GM18507 (cell line): ENCODE results near the gene FRY.
"Not testable (repeated sequence)": the region's sequence is repeated elsewhere in the genome, so short reads cannot be mapped to it uniquely, and the experiment has no call there.

Experiments used
- DNase-seq: peaks from one replicate; pipeline ENCODE4 v3.0.0; 2011; ENCODE audit warnings: low read depth; ENCODE audit not compliant: insufficient read length; ENCODE audit errors: extremely low spot score
- FAIRE-seq: peaks from 2 replicates; lab custom pipeline; 2011; peaks lifted over from hg19 to GRCh38; lab: Jason Lieb, UNC

Gene FRY

DNA sequence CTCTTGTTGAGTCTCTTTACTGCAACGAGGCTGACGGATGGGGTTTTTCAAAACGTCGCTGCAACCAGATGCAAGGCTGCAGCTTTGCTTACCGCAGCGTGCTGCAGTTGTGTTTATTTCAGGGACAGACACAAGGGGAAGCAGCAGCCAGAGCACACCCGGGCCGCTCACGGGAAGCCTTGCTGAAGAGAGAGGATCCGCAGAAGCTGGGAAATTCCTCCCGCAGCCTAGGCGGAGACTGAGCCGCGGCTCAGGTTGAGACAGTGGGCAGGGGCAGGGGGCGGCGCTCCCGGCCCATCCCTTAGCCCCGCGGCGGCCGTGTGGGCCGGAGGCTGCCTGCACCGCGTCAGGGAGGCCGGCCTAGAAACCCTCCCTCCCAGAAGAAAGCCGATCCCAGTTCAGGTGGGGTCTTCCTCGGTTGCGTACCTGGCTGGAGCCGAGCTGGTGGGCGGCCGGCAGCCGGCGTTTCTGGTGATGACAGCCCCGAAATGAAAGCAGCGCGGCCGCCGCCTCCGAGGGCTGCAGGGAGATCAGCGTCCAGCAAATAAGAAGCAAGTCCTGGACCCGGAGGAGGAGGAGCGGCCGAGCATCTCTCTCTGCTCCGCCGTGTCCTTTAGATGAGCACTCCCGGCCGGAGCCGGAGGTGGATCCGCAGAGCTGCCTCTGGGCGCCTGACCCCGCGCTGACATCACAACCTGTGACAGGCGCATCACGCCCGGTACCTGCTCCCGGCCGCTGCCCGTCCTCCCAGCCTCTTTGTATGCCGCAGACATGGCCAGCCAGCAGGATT, at the start of gene FRY:
TSS of gene FRY (plus strand) at position 750 of the 790 bp plus-strand sequence. CDS start at position 772, 22 bp downstream.
- DNase-seq (peak; percentile 20), FAIRE-seq (peak; percentile 53)

DNA sequence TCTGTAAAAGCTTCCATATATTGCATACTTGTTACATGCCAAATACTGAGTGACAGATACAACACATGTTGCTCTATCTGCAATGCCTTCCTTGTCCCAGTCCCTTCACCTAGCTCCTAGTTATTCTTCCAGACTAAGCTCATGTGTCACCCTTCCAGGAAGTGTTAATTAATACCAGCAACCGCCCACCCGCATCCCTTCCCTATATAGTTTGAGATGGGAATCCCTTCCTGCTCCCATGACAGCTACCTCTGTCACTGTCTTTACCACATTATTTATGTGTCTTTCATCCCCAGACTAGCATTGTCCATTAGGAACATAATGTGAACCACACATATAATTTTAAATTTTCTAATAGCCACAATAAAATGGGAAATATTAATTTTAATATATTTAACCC, 49.5 kb upstream of the FRY start:
- no peak for FAIRE-seq
- DNase-seq = no peak

DNA sequence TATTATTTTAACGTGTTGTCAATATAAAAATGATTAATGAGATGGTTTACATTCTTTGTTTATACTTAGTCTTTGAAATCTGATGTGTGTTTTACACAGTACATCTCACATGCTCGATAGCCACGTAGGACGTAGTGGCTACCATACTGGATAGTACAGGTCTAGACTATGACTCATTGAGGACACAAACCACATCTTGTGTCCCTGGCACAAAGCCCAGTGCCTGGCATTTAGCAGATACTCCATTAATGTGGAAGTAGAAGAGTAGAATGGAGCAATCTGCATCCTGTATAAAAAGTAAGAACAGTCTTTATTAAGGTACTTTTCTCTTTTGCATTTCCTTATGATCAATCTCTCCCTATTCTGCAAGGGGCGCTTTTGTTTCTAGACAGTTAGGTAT, 49.0 kb upstream of the FRY start:
- no peak for DNase-seq
- no peak for FAIRE-seq

DNA sequence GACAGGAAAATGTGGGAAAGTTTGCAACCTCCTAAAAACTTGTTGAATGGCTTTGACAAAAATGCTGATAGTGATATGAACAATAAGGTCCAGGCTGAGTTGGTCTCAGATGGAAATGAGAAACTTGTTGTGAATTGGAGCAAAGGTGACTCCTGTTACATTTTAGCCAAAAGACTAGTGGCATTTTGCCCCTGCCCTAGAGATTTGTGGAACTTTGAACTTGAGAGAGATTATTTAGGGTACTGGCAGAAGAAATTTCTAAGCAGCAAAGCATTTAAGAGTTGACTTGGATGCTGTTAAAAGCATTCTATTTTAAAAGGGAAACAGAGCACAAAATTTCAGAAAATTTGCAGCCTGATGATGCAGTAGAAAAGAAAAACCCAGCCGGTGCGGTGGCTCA, 47.9 kb upstream of the FRY start:
- not testable (repeated sequence) for DNase-seq, FAIRE-seq

DNA sequence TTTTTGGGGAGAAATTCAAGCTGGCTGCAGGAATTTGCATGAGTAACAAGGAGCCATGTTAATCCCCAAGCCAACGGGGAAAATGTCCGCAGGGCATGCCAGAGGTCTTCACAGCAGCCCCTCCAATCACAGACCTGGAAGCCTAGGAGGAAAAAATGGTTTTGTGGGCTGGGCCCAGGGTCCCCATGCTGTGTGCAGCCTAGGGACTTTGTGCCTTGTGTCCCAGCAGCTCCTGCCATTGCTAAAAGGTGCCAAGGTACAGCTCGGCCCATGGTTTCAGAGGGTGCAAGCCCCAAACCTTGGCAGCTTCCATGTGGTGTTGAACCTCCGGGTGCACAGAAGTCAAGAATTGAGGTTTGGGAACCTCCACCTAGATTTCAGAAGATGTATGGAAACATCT, 47.2 kb upstream of the FRY start:
- DNase-seq, FAIRE-seq: not testable (repeated sequence)

DNA sequence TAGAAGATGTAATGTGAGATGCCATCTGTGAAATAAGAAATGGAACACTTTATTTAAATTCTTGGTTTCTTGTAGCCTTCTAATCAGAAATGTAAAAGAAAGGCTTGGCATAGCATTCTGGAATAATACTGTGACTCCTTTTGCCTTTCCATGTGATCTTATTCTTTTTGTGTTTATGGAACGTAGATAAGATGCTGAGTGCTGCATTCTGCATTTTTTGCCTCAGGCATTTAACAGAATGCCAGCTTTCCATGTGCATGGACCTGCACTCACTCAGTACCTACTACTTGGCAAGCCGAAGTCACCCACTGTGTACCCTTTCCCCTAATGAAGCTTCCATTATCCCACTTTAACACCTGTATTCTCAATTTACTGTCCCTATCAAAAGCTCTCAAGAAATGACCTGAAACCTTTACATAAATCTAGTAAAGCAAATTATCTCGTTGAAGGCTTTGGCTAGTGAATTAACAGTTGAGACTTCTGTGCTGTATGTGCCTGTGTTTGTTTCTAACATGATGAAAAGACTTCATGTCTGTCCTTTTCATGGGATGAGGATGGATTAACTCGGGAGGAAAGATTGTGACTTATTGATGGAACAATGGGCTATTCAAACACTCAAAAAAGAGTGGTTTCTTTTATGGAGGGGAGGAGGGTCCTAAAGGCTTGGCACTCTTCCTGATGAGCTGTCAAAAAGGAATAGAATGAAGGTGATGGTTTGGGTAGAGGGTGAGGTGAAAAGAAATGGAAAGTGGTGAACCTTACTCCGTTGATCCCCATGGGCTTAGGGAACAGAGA, 44.7 kb upstream of the FRY start:
- no peak for DNase-seq
- no peak for FAIRE-seq

DNA sequence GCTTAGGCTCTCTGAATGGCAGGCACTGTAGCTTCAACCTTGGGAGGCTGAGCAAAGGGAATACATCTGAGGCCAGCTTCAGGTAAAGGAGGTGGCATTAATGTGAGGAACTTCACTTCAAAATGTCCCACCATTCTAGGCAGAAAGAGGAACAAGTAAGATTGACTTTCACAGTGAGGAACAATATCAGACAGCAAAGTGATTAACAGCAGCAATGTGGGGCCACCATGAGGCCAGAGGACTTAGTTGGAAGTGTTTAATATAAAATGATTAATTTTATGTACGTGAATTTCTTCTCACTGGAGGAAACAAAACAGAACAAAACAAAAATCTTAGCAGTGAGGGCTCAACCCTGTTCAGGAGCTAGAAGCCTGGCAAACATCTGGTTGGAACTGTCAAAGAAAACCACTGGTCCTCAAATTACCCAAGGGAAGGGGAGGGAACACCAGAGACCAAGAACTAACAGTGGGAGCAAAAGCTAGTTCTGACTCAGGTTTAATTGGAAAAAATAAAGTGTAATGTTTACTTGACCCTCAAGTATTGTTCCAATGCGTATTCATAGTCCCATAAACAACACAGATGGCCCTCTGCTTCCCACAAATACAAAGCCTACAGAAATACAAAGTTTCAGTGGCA, 43.9 kb upstream of the FRY start:
- FAIRE-seq (no peak), DNase-seq (no peak)

DNA sequence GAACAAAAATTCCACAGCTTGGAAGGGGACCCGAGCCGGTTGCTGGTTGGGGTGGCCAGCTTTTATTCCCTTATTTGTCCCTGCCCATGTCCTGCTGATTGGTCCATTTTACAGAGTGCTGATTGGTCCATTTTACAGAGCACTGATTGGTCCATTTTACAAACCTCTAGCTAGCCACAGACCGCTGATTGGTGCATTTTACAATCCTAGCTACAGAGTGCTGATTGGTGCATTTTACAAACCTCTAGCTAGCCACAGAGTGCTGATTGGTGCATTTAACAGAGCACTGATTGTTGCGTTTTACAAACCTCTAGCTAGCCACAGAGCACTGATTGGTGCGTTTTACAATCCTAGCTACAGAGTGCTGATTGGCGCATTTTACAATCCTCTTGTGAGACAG, 37.2 kb upstream of the FRY start:
- not testable (repeated sequence) for FAIRE-seq, DNase-seq

DNA sequence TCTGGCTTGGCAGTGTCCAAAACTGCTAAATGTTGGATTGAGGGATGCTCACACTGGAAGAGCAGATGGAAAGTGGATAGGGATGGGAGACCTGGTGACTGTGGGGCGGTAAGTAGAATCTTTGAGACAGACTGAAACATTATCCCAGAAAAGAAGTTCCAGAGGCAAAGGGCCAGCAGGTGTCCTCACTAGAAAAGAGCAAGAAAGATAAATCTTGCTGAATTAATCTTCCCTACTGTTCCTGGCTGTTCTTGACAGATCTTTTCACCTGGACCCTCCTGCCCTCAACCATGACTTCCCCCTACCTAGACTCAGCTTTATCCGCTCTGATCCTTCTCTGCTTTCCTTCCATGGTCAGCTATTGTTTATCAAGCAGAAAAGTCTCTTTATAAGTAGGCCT, 35.0 kb upstream of the FRY start:
- FAIRE-seq = no peak

DNA sequence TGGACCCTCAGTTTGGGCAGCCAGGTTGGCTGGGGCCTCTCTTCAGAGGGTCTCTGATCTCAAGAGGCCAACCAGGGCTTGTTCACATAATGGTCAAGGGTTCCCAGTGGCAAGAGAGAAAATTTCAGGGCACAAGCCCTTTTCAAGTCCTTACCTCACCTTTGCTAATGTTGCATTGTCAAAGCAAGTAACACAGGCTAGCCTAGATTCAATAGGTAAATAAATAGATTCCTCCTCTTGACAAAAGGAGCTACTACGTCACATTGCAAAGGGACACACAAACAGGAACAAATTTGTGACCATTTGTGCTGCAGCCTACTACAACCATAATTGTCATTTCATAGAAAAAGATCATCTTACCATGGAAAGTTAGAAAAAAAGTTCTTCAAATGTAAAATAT, 33.9 kb upstream of the FRY start:
- no peak for FAIRE-seq
- no peak for DNase-seq

More for the DNA sequence above, 35.0 kb upstream of the FRY start:
- no peak for DNase-seq

DNA sequence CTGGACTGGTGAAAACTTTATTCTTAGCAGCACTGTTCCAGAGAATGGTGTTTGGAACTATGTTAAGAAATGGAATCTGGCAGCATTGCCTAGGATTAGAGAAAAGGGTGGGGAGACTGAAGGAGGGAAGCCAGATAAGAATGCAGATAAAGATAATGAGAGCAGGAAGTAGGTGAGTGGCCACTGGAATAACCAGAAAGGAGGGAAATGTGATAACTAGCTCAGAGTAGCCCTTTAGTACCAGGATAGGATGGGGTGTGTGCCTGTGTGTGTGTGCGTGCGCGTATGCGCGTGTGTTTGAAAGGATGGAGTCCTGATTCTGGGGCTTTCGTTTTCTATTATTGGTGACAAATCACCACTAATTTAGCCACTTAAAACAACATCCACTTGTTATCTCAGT, 33.4 kb upstream of the FRY start:
- FAIRE-seq (no peak), DNase-seq (no peak)

DNA sequence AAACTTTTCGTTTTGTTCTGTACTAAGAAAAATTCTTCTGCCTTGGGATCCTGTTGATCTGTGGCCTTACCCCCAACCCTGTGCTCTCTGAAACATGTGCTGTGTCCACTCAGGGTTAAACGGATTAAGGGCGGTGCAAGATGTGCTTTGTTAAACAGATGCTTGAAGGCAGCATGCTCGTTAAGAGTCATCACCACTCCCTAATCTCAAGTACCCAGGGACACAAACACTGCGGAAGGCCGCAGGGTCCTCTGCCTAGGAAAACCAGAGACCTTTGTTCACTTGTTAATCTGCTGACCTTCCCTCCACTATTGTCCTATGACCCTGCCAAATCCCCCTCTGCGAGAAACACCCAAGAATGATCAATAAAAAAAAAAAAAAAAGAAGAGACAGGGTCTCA, 30.8 kb upstream of the FRY start:
- not testable (repeated sequence) for FAIRE-seq, DNase-seq

DNA sequence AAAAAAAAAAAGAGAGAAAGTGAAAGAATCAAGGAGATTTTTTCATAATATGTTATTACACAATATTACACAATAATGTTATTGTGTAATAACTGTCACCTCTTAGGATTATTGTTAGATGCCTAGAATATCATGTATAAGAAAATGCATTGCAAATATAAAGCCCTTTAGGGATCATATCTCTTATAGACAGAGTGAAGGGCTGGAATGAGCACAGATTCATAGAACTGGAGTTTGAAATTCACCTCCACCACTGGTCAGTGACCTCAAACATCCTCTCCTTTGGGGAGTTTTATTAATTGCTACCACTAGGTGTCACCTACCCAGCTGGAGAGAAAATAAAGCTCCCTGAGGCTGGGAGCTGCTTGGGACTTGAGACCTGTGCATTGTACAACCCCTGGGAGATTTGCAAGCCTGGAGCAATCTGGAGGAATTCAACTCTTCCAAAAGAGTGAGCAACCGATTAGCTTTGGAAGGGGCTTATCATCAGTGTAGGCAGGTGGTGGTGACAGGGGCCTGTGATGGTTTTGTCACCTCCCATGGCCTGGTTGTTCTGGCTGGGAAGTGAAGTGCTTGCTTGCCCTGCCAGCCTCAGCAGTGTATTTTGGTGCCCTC, 30.3 kb upstream of the FRY start:
- FAIRE-seq (peak; percentile 84), DNase-seq (peak; percentile 28)

DNA sequence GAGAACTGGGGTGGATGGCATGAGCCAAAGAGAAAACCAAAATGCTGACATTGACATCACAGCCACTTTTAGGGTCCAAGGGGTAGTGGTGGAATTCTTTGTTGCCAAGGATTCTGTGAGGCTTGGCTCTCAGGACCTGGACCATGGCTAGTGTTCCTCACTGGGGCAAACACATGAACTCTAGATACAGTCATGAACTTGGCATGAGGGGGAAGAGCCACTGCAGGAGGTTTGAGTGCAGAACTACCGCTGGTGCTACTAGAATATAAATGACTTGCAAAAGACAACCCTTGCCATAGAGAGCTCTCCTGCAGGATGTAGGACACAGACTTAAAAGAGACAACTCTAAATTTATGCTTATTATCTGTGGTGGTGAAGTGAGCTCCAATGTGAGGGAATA, 29.8 kb upstream of the FRY start:
- DNase-seq (no peak), FAIRE-seq (no peak)

DNA sequence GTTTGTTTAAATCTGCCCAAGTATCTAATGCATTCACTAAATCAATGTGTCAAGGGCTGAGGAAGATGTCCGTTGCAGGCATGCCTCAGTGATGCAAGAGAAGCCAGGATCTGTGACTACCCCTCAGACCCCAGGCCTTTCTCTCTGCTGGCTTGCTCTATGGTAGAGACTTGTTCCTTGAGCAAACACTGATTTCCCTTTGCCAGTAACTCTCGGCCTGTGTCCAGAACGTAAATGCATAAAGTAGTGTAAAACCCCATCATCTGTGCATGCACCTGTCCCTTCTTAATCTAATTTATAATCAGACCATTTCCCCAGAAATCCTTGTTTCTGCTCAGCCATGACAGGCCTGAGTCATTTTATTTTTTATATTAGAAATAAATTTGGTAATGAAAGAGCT, 28.7 kb upstream of the FRY start:
- DNase-seq = no peak
- no peak for FAIRE-seq

DNA sequence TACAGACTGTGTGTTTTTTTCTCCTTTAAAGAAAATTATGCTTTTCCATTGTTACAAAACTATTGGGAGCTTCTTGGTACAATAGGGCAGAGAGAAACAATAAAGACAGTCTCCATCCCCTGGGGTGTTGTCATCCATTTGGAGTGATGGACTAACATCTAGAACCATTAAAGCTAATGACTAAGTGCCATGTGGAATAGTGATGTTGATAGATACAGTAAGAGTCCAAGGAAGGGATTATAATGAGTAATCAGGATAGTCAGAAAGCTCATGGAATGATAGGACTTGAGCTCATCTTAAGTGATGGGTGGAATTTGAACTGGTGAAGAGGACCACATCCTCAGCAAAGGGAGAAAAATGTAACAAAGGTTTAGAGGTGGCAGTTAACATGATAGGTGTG, 24.1 kb upstream of the FRY start:
- FAIRE-seq (no peak), DNase-seq (no peak)

DNA sequence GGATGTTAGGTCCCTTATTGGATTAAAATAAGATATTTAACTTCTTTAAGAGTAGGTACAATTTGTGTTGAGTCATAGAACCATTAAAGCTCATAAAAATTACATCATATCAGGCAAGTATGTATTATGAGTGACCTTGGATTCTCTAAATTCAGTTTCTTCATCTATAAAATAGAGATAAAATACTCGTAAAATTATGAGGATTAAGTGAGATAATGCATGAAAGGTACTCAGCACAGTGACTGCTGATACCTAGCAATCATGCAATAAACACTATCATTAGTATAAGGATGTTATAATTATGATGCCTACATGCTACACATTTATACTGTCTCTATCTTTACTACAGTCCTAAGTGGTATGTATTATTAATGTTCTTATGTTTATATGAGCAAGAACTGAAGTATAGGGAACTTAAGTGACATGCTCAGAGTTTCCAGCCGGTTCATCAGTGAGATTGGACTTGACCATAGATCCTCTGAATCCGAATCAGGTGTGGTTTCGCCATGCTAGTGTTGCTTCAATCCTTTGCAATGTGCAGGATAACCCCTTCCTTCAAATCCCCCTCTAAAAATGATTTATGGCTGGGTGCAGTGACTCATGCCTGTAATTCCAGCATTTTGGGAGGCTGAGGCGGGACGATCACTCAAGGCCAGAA, 22.9 kb upstream of the FRY start:
- FAIRE-seq = no peak

DNA sequence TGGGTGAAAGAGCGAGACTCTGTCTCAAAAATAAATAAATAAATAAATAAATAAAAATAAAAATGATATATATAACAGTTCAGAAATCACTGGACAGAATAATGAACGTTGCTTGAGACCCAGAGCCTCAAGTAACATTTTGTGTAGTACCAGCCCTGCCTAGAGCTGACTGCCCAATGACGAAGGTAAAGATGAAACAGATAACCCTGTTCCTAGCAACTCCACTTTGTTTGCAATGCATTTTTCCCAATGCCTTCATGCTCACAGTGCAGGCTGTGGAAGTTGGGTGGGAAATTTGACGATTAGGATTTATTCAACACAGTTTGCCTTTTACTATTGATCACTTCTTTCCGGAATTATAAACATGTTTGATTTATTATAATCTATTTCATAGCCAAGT, 22.2 kb upstream of the FRY start:
- FAIRE-seq = no peak
- DNase-seq = no peak

More for the DNA sequence above, 22.9 kb upstream of the FRY start:
- no peak for DNase-seq

DNA sequence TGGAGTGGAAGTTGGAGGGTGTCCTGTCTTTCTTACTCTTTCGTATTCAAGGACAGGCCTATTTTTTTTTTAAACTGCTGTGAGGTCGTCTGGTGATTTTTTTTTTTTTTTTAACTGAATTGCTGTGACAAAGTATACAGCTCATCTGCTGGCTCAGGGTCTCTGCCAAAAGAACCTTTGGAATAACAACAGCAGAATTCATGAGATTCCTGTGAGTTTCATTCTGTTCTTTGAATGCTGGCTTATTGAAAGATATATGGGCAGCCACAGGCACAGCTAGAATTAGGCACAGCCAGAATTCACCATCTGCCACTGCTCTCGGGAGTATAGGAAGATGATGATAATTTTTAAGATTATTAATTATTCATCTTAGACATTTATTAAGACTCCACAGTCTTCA, 21.4 kb upstream of the FRY start:
- DNase-seq (no peak), FAIRE-seq (no peak)
